Mammary epithelial cell (primary cell): ENCODE measurements around the gene KCNG4.

Source experiments
- EZH2 ChIP-seq: IDR thresholded peaks from 2 replicates; pipeline ENCODE4 v1.6.1; 2012; ENCODE audit warnings: low read length, inconsistent platforms, borderline replicate concordance
- TF ChIP-seq, protein P1 (sequence below), 2 donors: IDR thresholded peaks in 1 of 2; conservative IDR thresholded peaks in 1 of 2; 2 replicates each; pipeline ENCODE4 v1.5.1; 2011 to 2012; ENCODE audit warnings: inconsistent platforms in 2 of 2, low read length in 2 of 2, mild to moderate bottlenecking in 2 of 2, control low read depth in 1 of 2, low read depth in 1 of 2; ENCODE audit not compliant: insufficient read depth in 1 of 2; ENCODE audit errors: extremely low read depth in 1 of 2

DNA sequence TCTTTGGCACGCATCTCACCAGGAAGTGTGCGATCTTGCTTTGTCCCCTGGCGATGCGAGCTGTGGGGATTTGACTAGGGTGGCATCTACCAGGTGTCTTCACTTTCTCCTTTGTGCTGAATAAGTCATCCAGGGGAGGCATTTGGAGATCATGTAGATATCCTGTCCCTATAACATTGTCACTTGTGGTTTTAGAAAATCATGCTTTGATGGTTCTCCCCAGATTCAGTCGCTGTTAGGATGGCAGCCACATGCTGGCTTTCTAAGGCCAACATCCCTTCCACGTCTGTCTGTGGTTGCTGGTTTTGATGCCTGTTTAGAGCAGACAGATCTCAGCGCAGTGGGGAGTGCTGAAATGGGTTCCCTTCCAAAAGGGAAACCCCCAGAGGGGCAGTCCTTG lies 46.3 kb downstream of the KCNG4 start:
- TF ChIP-seq, protein P1, sequence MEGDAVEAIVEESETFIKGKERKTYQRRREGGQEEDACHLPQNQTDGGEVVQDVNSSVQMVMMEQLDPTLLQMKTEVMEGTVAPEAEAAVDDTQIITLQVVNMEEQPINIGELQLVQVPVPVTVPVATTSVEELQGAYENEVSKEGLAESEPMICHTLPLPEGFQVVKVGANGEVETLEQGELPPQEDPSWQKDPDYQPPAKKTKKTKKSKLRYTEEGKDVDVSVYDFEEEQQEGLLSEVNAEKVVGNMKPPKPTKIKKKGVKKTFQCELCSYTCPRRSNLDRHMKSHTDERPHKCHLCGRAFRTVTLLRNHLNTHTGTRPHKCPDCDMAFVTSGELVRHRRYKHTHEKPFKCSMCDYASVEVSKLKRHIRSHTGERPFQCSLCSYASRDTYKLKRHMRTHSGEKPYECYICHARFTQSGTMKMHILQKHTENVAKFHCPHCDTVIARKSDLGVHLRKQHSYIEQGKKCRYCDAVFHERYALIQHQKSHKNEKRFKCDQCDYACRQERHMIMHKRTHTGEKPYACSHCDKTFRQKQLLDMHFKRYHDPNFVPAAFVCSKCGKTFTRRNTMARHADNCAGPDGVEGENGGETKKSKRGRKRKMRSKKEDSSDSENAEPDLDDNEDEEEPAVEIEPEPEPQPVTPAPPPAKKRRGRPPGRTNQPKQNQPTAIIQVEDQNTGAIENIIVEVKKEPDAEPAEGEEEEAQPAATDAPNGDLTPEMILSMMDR (conservative IDR thresholded peaks at IDR 0.05 in 1 of 2, IDR thresholded peaks at IDR 0.05 in 1 of 2; ENCODE audit: extremely low read depth in 1 of 2, insufficient read depth in 1 of 2, low read depth in 1 of 2, low read length in 2 of 2) = no peak
- TF ChIP-seq EZH2 = no peak
